Measurements from ENCODE around the gene TMEM72.

The TMEM72 gene

DNA sequence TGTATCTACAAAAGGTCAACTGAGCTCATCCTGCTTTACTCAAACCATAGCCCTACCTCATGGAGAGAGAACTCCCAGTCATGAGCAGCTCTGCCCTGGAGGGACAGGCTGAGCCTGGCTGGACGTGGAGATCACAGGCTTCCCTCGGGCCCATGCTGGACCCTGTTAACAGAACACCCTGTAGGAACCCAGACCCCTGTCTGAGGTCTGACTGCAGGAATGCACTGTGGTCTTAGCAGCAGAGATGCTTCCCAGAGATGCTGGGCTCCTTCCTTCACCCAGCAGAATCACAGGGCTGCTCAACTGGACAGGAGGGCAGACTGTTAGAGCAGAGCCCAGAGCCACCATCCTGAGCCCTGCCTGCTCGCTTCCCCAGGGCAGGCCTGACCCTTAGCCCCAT lies 814 bp downstream of the TMEM72 start:
- H3K9ac ChIP-seq: no peak overlapping the region
- no peak overlapping the region for H3K4me3 ChIP-seq (ENCODE audit: low read depth, low read length)

GRCh38 chr10:44913350-44914081 lies 2.4 kb downstream of the TMEM72 start:
- H3K27ac ChIP-seq: no peak overlapping the region
- no peak overlapping the region for H3K4me3 ChIP-seq (ENCODE audit: low read depth, low read length)
- no peak overlapping the region for H2AFZ ChIP-seq

More for the DNA sequence above, 814 bp downstream of the TMEM72 start:
- TF ChIP-seq CTCF (IDR thresholded peaks at IDR 0.05): no peak
- Histone ChIP-seq H3K4me1 (no peaks in the 10 kb centered on the region), H3K4me2 (ENCODE audit: low read length) (no peak overlapping the region), H3K27me3 (ENCODE audit: control insufficient read depth, insufficient read depth, low read length) (no peaks in the 10 kb centered on the region), H3K9me3 (ENCODE audit: control insufficient read depth, low read length) (no peaks in the 10 kb centered on the region), H2AFZ (no peak overlapping the region), H3K27ac (no peak overlapping the region), H3K36me3 (ENCODE audit: control insufficient read depth, insufficient read depth, low read length) (no peaks in the 10 kb centered on the region), H3K79me2 (no peaks in the 10 kb centered on the region)

DNA sequence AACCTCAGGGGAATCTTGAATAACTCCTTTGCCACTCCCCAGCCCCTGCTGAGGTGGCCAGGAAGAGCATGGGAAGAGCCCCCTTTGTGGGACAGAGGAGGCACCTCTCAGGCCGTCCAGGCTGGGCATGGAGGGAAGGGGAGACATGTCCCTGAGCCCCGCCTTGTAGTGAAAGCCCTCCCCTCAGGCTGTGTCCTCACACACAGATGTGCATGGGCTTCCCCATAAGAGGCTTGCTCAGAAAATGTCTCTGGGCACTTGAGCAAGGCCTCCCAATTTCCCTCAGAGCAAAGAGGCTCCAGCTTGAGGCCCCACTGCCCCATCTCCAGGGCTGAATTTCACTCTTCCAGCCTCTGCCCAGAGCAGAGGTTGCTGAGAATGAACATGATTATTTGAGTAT lies 3.8 kb downstream of the TMEM72 start:
- H3K4me1 ChIP-seq: no peaks in the 10 kb centered on the region
- no peaks in the 10 kb centered on the region for H3K9me3 ChIP-seq (ENCODE audit: control insufficient read depth, low read length)
- no peak for TF ChIP-seq CTCF (IDR thresholded peaks at IDR 0.05)
- H3K27ac ChIP-seq: no peak overlapping the region
- no peak overlapping the region for H3K9ac ChIP-seq
- H3K4me3 ChIP-seq (ENCODE audit: low read depth, low read length): no peak overlapping the region
- H3K36me3 ChIP-seq (ENCODE audit: control insufficient read depth, insufficient read depth, low read length): no peaks in the 10 kb centered on the region
- no peaks in the 10 kb centered on the region for H3K27me3 ChIP-seq (ENCODE audit: control insufficient read depth, insufficient read depth, low read length)
- H2AFZ ChIP-seq: no peak overlapping the region
- no peak overlapping the region for H3K4me2 ChIP-seq (ENCODE audit: low read length)
- H3K79me2 ChIP-seq: no peaks in the 10 kb centered on the region

More at GRCh38 chr10:44913350-44914081, 2.4 kb downstream of the TMEM72 start:
- Histone ChIP-seq H3K4me1 (no peaks in the 10 kb centered on the region), H3K79me2 (no peaks in the 10 kb centered on the region), H3K9me3 (ENCODE audit: control insufficient read depth, low read length) (no peaks in the 10 kb centered on the region), H3K27me3 (ENCODE audit: control insufficient read depth, insufficient read depth, low read length) (no peaks in the 10 kb centered on the region), H3K36me3 (ENCODE audit: control insufficient read depth, insufficient read depth, low read length) (no peaks in the 10 kb centered on the region), H3K4me2 (ENCODE audit: low read length) (no peak overlapping the region), H3K9ac (no peak overlapping the region)
- no peak for TF ChIP-seq CTCF (IDR thresholded peaks at IDR 0.05)

DNA sequence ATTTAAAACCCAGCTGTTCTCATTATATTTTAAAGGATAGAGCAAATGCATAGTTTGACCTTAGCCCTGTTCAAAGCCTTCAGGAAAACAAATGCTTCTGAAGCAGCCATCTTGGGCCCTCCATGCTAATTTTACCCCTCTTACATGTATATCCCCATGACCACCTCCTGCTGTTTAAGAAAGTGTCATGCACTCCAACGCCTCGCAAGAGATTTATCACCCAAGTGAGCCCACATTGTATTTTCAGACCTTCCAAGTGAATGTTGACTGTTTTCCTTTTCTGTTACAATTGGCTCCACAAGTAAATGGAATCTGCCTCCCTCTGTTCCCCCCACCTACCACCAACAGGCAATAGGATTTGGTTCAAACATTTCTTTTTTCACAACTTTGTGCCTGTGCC lies 5.3 kb downstream of the TMEM72 start:
- Histone ChIP-seq H2AFZ (no peak overlapping the region), H3K4me1 (no peaks in the 10 kb centered on the region), H3K9me3 (ENCODE audit: control insufficient read depth, low read length) (no peaks in the 10 kb centered on the region), H3K9ac (no peak overlapping the region), H3K4me2 (ENCODE audit: low read length) (no peak overlapping the region), H3K4me3 (ENCODE audit: low read depth, low read length) (no peak overlapping the region), H3K27me3 (ENCODE audit: control insufficient read depth, insufficient read depth, low read length) (no peaks in the 10 kb centered on the region), H3K27ac (no peak overlapping the region), H3K79me2 (no peaks in the 10 kb centered on the region), H3K36me3 (ENCODE audit: control insufficient read depth, insufficient read depth, low read length) (no peaks in the 10 kb centered on the region)
- no peak for TF ChIP-seq CTCF (IDR thresholded peaks at IDR 0.05)

- TF ChIP-seq CTCF (IDR thresholded peaks at IDR 0.05): no peak
- Histone ChIP-seq H3K36me3 (ENCODE audit: control insufficient read depth, insufficient read depth, low read length) (no peaks in the 10 kb centered on the region), H3K79me2 (no peaks in the 10 kb centered on the region), H3K4me3 (ENCODE audit: low read depth, low read length) (no peak overlapping the region), H3K27me3 (ENCODE audit: control insufficient read depth, insufficient read depth, low read length) (no peaks in the 10 kb centered on the region), H3K27ac (no peak overlapping the region), H2AFZ (no peak overlapping the region), H3K9ac (no peak overlapping the region), H3K9me3 (ENCODE audit: control insufficient read depth, low read length) (no peaks in the 10 kb centered on the region), H3K4me2 (ENCODE audit: low read length) (no peak overlapping the region), H3K4me1 (no peaks in the 10 kb centered on the region)
Measured at GRCh38 chr10:44917848-44918247, 6.7 kb downstream of the TMEM72 start.
